Small intestine (tissue), 7 donors: Measurements from ENCODE around the gene IPO11. TPM values are rescaled to one million over a fixed set of nuclear protein-coding genes. Genes with fewer than 3 reads are reported as not detected.
"Not testable (repeated sequence)": the region's sequence is repeated elsewhere in the genome, so short reads cannot be mapped to it uniquely, and the experiment has no call there.

ENCODE experiments used
- DNase-seq, 2 donors: peaks; one replicate each; pipeline versions ENCODE4 v3.0.0 to v3.0.0-alpha.2; 2013
- FAIRE-seq: peaks from 2 replicates; lab custom pipeline; 2012; peaks lifted over from hg19 to GRCh38; lab: Jason Lieb, UNC
- H3K27ac ChIP-seq, 3 donors: one replicate each; pipeline ENCODE4 v1.5.1; 2013; ENCODE audit warnings: low read length in 2 of 3, mild to moderate bottlenecking in 2 of 3, control low read depth in 1 of 3, inconsistent platforms in 1 of 3, low read depth in 1 of 3, moderate library complexity in 1 of 3
- H3K27me3 ChIP-seq, 3 donors: one replicate each; pipeline ENCODE4 v1.6.1; 2013; ENCODE audit warnings: low read length in 3 of 3, inconsistent platforms in 1 of 3; ENCODE audit not compliant: control insufficient read depth in 3 of 3, insufficient read depth in 3 of 3
- H3K36me3 ChIP-seq, 3 donors: one replicate each; pipeline ENCODE4 v1.6.1; 2013; ENCODE audit warnings: low read length in 3 of 3, inconsistent platforms in 1 of 3, low read depth in 1 of 3, mild to moderate bottlenecking in 1 of 3, moderate library complexity in 1 of 3; ENCODE audit not compliant: control insufficient read depth in 3 of 3, insufficient read depth in 2 of 3
- H3K4me1 ChIP-seq, 3 donors: one replicate each; pipeline ENCODE4 v1.6.1; 2013; ENCODE audit warnings: low read length in 2 of 3, inconsistent platforms in 1 of 3, low read depth in 1 of 3, mild to moderate bottlenecking in 1 of 3, moderate library complexity in 1 of 3; ENCODE audit not compliant: control insufficient read depth in 3 of 3, insufficient read depth in 2 of 3
- H3K4me3 ChIP-seq, 3 donors: one replicate each; pipeline ENCODE4 v1.5.1; 2013; ENCODE audit warnings: low read length in 3 of 3, control low read depth in 1 of 3, inconsistent platforms in 1 of 3, low read depth in 1 of 3, mild to moderate bottlenecking in 1 of 3, moderate library complexity in 1 of 3
- H3K9me3 ChIP-seq, 2 donors: one replicate each; pipeline ENCODE4 v1.6.1; 2013; ENCODE audit warnings: low read depth in 1 of 2, low read length in 1 of 2; ENCODE audit not compliant: control insufficient read depth in 2 of 2, insufficient read depth in 1 of 2
- WGBS, 3 donors: extraction: QIAGEN DNeasy Blood & Tissue Kit; methylation state at CpG; one replicate each; pipeline ENCODE4 v1.1.7; 2013; 5-methylcytosine and 5-hydroxymethylcytosine counted together
- polyA plus RNA-seq, 4 donors: library from polyadenylated mRNA; stranded (reverse) in 3 of 4; unstranded in 1 of 4; fragments of 200-250 nt in 3 of 4; fragments of 120-200 nt in 1 of 4; gene quantifications; one replicate each; pipeline versions ENCODE4 v1.2.1 to v1.2.3, GENCODE V29; 2013
- donor health status: healthy with polysubstance abuse.
- donor health status: control.
- donor health status: control.
- donor health status: Bipolar disorder and iron deficiency.
- donor health status: healthy.

IPO11 gene
- polyA plus RNA-seq, 4 donors, result 4.7 to 19.6 (median 10.9) TPM

- Histone ChIP-seq H3K9me3 (peaks cover 0 to 4% of the 10 kb centered on the region in 2 donors), H3K36me3 (no peaks in the 10 kb centered on the region)
- FAIRE-seq, result no peak
Observed at GRCh38 chr5:62652225-62652624, 239.7 kb downstream of the IPO11 start.

DNA sequence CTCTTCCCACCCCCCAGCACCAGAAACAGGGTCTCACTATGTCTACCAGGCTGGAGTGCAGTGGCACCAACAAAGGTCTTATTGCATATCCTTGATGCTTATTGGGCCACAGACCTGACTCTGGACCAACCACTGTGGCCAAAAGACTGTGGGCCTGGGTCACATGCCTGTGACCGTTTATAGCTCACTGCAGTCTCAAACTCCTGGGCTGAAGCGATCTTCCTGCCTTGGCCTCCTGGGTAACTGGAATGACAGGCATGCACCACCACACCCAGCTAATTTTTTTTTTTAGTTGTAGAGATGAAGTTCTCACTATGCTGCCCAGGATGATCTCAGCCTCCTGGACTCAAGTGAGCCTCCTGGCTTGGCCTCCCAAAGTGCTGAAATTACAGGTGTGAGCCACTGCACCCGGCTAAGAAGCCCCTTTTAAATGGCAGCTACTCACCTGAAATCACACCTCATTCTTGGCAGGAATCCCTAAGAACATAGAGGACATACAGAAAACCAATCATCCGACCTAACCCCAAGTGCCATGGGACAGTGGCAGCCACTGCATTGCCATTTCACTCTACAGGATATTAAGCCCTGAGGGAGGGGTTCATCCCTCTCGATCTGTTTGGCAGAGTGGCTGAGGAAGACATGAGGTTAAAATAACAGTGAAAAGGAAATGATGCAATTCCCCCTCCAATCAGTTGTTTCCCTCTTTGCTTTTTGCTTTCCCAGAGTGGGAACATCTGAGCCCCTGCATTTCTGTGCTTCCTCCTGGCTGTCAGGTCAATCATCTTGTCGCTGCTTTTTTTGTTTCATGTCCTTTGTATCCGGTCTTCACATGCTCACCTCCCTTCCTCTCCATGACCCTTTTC is 240.7 kb downstream of the IPO11 start:
- no peak for DNase-seq

More at GRCh38 chr5:62652225-62652624, 239.7 kb downstream of the IPO11 start:
- 32 to 51% (median 47%) methylated on average over 5 of the region's 5 CpGs for WGBS, 3 donors
- H3K4me3 ChIP-seq, result no peak overlapping the region
- H3K27ac ChIP-seq, result no peak overlapping the region
- DNase-seq, result no peak
- H3K27me3 ChIP-seq, result no peaks in the 10 kb centered on the region
- no peaks in the 10 kb centered on the region for H3K4me1 ChIP-seq

GRCh38 chr5:62653864-62654575 is 241.5 kb downstream of the IPO11 start:
- FAIRE-seq (no peak), DNase-seq (no peak)
- Histone ChIP-seq H3K36me3 (no peaks in the 10 kb centered on the region), H3K4me3 (no peak overlapping the region), H3K27me3 (no peaks in the 10 kb centered on the region), H3K4me1 (no peaks in the 10 kb centered on the region), H3K27ac (no peak overlapping the region), H3K9me3 (peaks cover 0 to 4% of the 10 kb centered on the region in 2 donors)
- 78 to 83% (median 79%) methylated on average over 11 of the region's 11 CpGs for WGBS, 3 donors

More for the DNA sequence above, 240.7 kb downstream of the IPO11 start:
- Histone ChIP-seq H3K27ac (no peak overlapping the region), H3K36me3 (no peaks in the 10 kb centered on the region), H3K4me1 (no peaks in the 10 kb centered on the region), H3K9me3 (peaks cover 0 to 4% of the 10 kb centered on the region in 2 donors), H3K27me3 (no peaks in the 10 kb centered on the region), H3K4me3 (no peak overlapping the region)
- WGBS, 3 donors, result 70 to 85% (median 73%) methylated on average over 7 of the region's 7 CpGs
- FAIRE-seq, result no peak

- H3K9me3 ChIP-seq, DNase-seq, H3K4me1 ChIP-seq, H3K27ac ChIP-seq, FAIRE-seq, H3K36me3 ChIP-seq, H3K4me3 ChIP-seq, H3K27me3 ChIP-seq: not testable (repeated sequence)
Observed at GRCh38 chr5:62657772-62658171, 245.2 kb downstream of the IPO11 start.

- Histone ChIP-seq H3K27ac (no peak overlapping the region), H3K27me3 (no peaks in the 10 kb centered on the region), H3K4me1 (no peaks in the 10 kb centered on the region), H3K9me3 (no peaks in the 10 kb centered on the region), H3K4me3 (no peak overlapping the region), H3K36me3 (no peaks in the 10 kb centered on the region)
- DNase-seq (no peak), FAIRE-seq (no peak)
- WGBS, 3 donors, result 64 to 77% (median 70%) methylated on average over 8 of the region's 8 CpGs
Observed at GRCh38 chr5:62661126-62661525, 248.6 kb downstream of the IPO11 start.

DNA sequence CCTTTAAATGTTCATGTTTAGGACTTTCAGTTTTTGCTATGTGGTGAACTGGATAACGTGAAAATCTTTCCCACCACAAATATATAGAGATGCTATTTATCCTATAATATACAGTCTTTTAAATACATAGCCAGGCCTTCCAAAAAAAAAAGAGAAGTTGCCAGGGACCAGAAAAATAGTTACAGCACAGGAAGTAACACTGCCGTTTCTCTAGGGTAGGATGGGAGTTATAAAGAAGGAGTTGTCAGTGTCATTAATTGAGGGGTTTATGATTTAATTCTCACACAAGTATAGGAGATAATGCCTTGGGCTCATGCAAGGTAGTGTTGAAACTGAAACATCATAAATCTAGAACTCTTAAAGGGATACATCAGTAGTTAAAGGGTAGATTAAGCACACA is 250.0 kb downstream of the IPO11 start:
- WGBS, 3 donors, result 38 to 50% (median 40%) methylated on average over 2 of the region's 2 CpGs
- H3K4me1 ChIP-seq, result no peaks in the 10 kb centered on the region
- FAIRE-seq, result no peak
- H3K36me3 ChIP-seq, result no peaks in the 10 kb centered on the region
- no peak overlapping the region for H3K4me3 ChIP-seq
- no peak for DNase-seq
- no peaks in the 10 kb centered on the region for H3K9me3 ChIP-seq
- H3K27me3 ChIP-seq, result no peaks in the 10 kb centered on the region
- H3K27ac ChIP-seq, result no peak overlapping the region

- DNase-seq (no peak), FAIRE-seq (no peak)
Observed at GRCh38 chr5:62671479-62671878, 258.9 kb downstream of the IPO11 start.

DNA sequence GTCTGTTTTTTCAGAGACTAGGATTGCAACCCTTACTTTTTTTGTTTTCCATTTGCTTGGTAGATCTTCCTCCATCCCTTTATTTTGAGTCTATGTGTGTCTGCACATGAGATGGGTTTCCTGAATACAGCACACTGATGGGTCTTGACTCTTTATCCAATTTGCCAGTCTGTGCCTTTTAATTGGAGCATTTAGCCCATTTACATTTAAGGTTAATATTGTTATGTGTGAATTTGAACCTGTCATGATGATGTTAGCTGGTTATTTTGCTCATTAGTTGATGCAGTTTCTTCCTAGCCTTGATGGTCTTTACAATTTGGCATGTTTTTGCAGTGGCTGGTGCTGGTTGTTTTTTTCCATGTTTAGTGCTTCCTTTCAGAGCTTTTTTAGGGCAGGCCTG is 264.0 kb downstream of the IPO11 start:
- H3K9me3 ChIP-seq, result peaks cover 0 to 14% of the 10 kb centered on the region in 2 donors
- not testable (repeated sequence) for FAIRE-seq, H3K4me3 ChIP-seq, H3K27ac ChIP-seq, DNase-seq, H3K27me3 ChIP-seq, H3K36me3 ChIP-seq, H3K4me1 ChIP-seq

More at GRCh38 chr5:62671479-62671878, 258.9 kb downstream of the IPO11 start:
- no peaks in the 10 kb centered on the region for H3K27me3 ChIP-seq
- WGBS, 3 donors, result 83 to 96% (median 92%) methylated on average over 1 of the region's 1 CpG
- H3K27ac ChIP-seq, result no peak overlapping the region
- no peaks in the 10 kb centered on the region for H3K36me3 ChIP-seq
- H3K9me3 ChIP-seq, result no peaks in the 10 kb centered on the region
- no peak overlapping the region for H3K4me3 ChIP-seq
- no peaks in the 10 kb centered on the region for H3K4me1 ChIP-seq
